ELF-1 (cell line): ENCODE measurements around the gene TKT.

ENCODE experiments used
- DNase-seq: peaks from one replicate; pipeline ENCODE4 v3.0.0-alpha.2; 2016; ENCODE audit warnings: low read depth, low spot score

TKT gene

DNA sequence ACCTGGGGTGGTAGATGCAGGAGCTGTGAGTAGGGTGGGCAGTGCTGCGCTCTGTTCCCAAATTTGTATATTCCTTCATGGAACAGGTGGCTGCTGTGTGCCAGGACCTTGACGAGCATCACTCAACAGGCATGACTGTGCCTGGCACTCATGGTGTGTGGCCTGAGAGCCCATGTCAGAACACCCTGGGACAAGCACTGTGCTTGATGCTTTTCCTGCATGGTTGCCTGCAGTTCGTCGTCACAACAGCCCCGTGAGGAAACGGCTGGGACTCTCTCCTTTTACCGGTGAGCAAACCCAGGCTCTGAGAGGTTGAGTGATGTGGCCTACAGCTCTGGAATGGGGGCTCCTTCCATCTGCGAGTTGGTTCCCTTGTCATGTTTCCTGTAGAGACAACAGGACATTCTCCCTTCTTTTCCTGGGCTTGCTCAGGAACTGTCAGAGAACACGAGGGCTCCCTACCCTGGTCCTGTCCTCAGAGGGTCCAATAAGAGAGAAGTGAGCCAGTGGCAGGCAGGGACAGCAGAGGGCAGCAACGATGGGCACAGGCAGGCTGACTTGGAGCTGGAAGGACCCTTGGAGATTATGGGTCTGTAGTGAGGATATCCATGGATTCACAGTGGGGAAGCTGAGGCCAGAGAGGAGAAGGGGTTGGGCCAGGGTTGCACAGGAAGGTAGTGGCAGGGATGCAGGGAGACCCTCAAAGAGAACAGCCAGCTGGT lies 57.4 kb downstream of the TKT start:
- DNase-seq, result peak; percentile 19

DNA sequence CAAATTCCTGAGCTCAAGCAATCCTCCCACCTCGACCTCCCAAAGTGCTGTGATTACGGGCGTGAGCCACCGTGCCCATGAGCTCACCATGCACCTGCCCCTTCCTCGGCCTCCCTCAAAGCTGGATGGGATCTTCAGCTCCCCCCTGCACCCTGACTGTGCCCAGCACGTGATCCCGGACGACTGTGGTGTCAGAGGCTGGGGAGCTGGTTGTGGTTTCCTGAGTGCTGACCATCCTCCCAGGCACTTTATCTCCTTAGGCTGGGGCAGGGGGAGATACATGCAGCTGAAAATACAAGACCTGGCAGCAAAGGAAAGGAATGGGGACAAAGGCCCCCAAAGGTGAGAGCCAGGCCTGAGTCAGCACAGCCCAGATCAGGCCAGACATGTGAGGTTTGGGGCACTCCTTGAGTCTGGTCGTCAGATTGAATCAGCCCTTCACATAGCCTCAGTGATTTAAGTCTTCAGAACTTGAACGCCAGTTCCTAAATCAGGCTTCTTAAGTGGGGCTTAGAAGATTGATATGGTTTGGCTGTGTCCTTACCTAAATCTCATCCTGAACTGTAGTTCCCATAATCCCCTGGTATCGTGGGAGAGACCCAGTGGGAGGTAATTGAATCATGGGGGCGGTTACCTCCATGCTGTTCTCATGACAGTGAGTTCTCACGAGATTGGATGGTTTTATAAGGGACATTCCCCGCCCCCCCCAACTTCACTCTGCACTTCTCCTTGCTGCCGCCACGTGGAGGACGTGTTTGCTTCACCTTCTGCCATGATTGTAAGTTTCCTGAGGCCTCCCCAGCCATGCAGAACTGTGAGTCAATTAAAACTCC lies 59.0 kb downstream of the TKT start:
- peak; percentile 89 for DNase-seq

DNA sequence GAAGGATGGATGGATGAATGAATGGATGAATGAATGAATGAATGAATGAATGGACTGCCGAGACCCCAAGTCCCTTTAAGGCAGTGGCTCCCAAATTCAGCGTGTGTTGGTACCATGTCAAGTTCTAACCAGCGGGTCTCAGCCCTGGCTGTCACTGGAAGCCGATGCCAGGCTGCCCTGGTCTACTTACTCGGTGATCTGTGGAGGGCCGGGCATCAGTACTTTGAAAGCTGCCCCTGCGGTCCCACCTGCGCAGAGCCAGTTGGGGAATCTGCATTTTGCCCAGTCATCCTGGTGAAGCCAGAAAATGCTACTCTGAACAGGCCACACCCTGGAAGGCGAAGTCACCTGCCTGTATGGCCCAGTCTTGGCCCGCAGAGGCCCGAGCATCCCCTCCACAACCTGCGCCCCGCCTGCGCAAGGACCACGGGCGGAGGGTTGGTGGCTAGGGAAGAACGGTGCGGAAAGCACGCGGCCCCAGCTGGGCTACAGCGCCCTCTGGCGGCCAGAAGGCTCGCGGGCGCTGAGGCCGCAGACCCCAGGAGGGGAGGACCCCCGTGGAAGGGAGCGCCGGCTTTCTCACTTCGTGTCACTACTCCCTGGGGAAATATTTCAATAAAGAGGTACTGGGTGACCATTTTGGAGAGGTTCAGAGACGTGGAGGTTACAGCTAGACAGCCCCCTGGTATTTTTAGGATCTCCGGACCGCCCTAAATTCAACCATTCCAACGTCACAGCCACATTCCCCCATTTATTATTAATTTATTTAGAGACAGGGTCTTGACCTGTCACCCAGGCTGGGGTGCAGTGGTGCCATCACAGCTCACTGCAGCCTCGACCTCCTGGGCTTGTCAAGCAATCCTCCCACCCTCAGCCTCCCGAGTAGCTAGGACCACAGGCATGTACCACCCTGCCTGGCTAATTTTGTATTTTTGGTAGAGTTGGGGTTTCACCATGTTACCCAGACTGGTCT lies 59.9 kb downstream of the TKT start:
- DNase-seq, result peak; percentile 84

DNA sequence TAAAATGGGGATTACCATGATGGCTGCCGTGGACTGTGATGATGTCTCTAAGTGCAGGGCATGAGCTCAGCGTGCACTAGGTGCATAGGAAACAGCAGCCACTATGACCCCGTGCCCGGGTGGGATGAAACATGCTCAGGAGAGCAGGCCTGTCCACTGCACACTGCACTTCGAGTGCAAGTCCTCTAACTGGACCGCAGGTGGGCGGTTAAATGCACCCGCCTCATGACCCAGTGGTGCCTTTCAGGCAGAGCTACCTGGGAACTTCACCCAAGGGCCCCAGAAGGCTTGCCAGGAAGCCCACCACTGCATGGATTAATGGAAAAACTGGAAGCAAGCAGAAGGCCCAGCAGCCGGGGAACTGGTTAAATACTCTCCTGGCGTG lies 60.8 kb downstream of the TKT start:
- DNase-seq, result no peak

DNA sequence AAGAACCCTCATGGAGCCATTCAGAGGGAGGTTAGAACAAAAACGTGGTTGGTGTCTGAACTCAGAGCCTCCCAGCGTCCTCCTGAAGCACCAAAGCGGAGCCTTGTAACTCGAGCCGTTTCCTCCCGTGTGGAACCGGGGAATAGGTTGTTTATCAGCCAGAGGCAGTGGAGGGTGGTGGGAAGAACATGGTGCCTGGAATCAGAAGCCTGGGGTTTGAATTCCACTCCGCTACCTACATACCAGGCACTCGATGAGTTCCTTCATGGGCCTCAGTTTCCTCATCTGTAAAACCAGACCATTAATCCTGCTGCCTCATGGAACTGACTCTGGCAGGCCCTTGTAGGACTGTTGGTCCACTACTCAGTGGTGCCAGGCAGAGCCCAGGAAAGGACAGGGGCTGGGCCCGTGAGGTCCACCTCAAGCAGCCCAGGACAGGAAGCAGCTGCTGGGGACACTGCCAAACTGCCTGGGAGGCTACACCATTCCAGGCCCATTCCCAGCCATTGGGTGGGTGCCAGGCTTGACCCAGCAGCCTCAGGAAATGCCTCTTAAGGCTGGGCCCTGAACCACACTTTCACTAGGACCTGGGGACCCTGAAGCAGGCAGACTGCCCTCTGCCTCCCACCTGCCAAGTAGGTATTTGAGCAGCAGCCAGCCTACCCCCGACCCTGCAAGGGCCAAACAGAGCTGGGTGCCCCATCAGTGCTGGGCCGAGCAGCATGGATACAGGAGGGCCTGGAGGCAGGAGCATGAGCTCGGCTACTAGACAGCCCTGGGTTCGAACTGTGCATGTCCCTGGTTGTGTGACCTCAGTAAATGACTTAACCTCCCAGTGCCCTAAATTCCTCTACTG lies 61.4 kb downstream of the TKT start:
- peak; percentile 69 for DNase-seq

DNA sequence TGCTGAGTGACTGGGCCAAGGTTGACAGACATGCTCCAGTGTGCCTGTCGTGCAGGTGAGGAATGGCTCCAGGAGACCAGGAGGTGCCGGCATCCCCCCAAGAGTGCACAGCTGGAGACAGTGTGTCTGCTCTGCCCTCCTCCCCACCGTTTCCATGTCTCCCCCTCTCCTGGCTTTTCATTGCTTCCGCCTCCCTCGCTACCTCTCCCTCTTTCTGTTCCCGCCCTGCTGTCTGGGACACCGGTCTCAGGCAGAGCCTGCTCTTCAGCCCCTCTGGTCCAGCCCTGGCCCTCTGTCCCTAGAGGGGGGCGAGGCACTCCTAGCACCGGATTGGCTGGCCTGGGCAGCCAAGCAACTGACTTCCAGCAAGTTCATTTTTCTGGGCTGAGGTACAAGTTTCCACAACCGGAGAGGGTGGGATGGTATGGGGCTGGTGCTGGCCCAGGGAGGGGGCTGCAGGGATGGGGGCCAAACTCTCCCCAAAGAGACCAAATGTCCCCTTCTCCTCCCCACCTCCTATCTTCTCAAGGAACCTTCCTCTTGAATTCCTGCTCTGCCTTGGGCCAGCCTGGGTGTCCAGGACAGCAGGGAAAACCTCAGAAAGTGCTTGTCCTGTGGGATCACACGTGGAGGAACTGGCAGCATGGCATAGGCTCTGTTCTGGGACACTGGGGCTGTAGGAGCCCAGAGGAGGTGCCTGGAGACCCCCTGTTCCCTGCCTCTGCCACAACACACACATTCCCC lies 62.2 kb downstream of the TKT start:
- no peak for DNase-seq

DNA sequence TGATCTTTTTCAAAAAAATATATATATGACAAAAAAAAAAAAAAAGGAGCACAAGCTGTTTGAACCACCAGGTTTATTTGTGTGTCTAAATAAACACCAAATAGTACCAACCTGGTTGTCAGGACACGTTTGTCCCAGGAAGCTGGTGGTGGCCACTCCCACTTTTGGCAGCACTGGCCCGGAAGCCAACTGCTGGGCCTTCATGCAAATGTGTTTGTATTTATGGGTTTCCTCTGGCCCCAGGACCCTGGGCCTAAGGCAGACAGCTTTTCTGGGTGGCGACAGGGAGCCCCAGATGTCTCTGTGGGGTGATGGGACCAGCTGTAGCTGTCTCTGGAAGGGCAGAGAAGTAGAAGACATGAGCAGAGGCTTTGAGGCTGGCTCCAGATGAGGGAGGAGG lies 63.2 kb downstream of the TKT start:
- DNase-seq, result no peak

DNA sequence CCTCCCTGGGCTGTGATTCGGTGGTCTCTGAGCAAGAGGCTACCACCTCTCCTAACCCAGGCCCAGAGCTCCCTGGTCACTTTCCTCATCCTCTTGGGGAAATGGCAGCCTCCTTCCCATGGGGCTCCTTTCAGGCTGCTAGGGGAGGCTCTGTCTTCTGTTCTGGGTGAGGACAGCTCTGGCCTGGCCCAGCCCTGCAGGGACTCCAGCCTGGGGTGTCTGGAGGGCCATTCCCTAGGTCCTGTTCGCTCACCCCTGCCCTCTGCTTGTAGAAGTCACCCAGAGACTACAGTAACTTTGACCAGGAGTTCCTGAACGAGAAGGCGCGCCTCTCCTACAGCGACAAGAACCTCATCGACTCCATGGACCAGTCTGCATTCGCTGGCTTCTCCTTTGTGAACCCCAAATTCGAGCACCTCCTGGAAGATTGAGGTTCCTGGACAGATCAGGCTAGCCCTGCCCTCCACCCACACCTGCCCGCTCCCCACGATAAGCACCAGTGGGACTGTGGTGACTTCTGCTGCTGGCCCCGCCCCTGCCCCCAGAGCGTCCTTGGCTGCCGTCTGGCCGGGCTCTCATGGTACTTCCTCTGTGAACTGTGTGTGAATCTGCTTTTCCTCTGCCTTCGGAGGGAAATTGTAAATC lies 63.9 kb downstream of the TKT start:
- no peak for DNase-seq

DNA sequence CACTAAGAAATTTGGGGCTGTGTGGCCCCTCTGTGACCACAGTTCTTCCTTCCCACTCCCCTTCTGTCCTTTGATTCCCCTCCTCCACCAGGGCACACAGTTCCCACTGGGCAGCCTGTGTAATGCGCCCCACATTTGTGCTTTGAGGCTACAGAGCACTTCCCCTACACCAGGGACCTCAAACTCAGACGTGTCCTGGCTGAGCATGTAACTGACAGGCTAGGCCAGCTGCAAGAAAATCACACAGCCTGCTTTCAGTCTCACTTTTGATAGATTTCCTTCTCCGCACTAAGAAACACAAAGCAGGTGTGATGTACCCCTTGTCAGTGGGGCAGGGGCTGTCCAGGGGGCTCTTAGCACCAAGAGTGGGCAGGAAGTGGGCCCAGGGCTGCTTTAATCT lies 65.2 kb downstream of the TKT start:
- no peak for DNase-seq

DNA sequence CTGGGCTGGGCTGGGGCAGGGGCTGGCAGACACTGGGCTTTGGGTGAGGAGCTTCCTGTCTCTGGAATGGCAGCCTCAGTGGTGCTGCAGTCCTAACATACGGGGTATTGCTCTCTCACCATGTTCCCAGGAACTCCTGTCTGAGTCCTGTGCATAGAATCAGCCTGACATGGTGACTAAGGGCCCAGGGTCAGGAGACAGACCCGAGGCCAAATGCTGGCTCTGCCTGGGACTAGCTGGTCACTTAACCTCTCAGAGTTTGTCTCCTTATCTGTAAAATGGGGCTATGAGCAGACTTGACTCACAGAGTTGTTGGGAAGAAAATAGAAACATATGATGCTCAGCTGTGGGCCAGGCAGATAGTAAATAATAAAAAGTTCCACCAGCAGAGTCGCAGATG lies 66.5 kb downstream of the TKT start:
- DNase-seq, result no peak

DNA sequence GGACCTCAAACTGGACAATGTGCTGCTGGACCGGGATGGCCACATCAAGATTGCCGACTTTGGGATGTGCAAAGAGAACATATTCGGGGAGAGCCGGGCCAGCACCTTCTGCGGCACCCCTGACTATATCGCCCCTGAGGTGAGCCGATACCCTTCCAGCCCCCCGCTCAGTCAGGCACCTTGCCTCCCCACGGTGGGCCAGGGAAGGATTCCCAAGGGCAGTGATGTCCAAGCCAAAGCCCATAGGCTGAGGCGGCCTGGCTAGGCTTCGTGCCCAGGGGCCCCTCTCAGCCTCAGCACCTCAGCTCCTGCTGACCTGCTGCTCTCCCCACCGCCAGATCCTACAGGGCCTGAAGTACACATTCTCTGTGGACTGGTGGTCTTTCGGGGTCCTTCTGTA lies 67.1 kb downstream of the TKT start:
- DNase-seq, result no peak

DNA sequence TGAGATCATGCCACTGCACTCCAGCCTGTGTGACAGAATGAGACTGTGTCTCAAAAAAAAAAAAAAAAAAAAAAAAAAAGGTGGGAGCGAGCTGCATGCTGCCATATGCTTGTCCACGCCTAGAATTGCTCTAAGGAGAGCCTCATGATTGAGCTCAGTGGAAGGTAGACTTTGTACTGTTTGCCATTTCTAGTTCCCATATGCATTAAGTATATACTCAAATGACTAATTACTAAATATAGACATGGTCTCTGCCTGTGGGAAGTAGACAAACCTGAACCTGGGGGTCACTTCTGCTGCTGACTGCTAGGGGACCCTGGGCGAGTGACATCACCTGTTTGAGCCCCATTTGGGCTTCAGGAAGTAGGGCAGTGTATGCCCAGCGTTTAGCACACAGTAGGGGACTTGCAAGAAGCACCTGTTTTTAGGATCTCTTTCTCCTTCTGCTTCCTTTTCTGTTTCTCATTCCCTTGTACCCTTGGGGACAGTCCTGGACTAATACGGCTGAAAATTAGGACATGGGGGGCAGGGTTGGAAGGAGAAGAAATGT lies 67.6 kb downstream of the TKT start:
- no peak for DNase-seq

DNA sequence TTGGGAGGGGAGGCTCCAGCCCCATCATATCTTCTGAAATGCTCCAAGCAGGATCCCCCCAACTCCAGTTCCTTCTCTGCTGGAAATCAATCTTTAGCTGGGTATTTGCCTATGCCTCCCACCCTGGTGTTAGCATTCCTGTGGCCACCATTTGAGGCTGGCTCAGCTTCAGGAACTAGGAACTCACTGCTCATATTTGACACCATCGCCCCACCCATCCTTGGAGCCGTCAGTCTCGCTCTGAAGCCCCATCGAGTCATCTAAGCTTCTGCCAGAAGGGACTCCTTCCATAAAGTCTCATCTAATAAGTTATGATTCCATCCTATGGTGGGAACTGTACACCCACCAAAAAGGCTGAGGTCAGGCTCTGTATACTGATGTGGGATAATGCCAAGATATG lies 68.4 kb downstream of the TKT start:
- DNase-seq, result no peak

DNA sequence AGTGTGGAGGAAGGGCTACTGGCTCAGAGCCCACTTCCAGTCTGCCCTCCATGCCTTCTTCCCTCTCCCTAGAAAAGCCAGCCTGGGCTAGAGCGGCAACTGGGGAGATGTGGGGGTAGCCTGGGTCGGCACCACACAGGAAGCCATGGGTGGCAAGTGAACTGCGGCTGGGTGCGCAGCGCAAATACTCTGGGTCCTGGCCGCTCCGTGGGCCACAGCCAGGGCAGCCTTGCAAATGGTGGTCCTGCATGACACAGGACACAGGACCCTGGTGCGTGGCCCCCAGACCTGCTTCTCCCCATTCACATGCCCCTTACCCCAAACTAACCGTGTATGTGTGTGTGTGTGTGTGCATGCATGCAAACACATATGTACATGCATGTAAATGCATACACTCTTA lies 69.1 kb downstream of the TKT start:
- no peak for DNase-seq

DNA sequence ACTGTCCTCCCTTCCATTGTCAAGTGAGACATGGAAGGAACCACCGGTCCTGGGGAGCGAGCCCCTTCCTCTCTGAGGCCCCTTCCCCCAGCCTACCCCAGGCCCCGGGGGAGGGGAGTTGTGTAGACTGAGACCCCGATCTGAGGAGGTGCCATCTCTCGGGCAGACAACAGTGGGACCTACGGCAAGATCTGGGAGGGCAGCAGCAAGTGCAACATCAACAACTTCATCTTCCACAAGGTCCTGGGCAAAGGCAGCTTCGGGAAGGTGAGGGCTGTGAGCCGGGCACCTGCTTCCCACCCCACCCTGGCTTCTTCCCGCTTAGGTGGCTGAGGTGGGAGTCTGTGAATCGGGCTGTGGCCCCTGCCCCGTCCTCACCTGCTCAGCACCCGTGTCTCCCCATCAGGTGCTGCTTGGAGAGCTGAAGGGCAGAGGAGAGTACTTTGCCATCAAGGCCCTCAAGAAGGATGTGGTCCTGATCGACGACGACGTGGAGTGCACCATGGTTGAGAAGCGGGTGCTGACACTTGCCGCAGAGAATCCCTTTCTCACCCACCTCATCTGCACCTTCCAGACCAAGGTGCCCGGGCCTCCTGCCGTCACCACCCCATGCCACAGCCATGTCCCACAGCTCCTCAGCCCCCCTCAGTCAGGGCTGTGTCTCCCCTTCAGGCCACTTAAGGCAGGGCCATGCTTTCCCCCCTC lies 69.9 kb downstream of the TKT start:
- DNase-seq, result no peak

DNA sequence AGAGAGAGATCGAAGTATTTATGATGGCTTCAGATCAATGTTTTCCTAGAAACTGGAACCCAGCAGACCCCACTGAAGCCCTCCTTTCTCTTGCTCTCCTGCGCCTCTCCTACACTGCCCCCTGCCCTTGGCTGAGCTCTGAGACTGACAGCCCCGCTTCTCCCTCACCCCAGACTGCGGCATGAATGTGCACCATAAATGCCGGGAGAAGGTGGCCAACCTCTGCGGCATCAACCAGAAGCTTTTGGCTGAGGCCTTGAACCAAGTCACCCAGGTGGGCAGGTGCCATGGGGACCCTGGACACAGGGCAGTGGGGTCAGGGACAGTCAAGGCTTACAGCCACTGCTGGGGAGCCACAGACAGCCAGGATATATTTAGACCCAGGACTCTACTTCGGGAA lies 71.1 kb downstream of the TKT start:
- no peak for DNase-seq

DNA sequence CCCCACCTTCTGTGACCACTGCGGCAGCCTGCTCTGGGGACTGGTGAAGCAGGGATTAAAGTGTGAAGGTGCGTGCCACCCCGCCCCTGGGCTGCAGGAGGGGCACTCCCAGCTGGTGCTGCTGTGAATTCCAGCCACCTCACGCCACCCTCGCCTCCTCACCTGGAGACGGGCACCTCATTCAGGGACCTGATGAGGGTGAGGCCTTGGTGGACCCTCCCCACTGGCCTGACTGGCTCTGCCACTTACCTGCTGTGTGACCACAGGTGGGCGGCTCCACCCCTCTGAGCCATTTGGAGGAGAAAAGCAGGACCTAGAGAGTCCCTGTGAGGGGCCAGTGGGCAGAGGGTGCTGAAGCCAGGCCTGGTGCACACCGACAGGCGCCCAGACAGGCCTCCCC lies 72.3 kb downstream of the TKT start:
- no peak for DNase-seq

DNA sequence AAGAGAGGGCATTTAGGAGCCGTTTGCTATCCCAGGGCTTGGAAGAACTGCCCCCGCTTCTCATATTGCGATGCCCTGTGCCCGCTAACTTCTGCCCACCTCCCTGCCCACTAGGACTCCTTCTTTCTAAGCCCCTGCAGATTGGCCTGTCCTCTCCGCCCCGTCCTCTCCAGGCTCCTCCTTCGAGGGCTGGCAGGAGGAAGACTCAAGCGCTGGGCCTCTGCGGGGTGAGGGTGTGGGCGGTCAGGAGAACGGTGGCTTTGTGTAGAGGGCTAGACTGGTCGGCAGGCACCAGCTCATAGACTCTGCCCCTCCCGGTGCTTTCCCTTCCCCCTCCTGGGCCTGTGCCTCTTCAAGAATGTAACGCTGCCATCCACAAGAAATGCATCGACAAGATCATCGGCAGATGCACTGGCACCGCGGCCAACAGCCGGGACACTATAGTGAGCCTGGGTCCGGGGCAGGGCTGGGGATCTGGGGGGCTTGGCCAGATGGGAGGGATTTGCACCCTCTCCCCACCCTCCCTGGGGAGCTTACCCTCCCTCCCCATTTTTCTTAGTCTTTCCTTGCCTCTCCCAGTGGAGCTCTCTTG lies 73.0 kb downstream of the TKT start:
- DNase-seq, result no peak

DNA sequence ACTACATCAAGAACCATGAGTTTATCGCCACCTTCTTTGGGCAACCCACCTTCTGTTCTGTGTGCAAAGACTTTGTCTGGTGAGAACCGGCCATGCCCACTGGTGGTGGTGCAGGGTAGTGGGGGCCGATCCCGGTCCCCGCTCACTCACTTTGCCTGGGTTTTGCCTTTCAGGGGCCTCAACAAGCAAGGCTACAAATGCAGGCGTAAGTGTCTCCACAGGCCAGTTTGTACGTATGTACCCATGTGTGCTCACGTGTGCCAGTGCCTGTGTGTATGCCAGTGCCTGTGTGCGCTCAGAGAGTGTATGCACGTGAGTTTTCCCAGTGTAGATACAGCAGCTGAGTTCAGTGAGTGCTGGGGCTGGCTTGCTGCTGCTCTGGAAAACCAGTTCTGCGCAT lies 74.3 kb downstream of the TKT start:
- DNase-seq, result no peak
